RWPE2 (cell line): ENCODE measurements around the gene FKBP10.
A peak's percentile ranks its signal among the peaks of the same experiment; 100 is the strongest.

Experiments
- ATAC-seq: fragments of 200-7000 bp; cut with Tn5 transposase; 3 replicates; pipeline ENCODE4 v1.9.1; 2021; ENCODE audit warnings: low read depth
- DNase-seq: peaks from one replicate; pipeline ENCODE4 v3.0.0-alpha.2; 2020; ENCODE audit warnings: low spot score
- H3K27ac ChIP-seq: fragments of 450-650 bp; 2 replicates; pipeline ENCODE4 v1.5.1; 2017; ENCODE audit warnings: mild to moderate bottlenecking; ENCODE audit not compliant: poor library complexity, severe bottlenecking
- H3K27me3 ChIP-seq: fragments of 250-450 bp; sonication (Bioruptor Pico); 2 replicates; pipeline ENCODE4 v1.5.1; 2021; ENCODE audit warnings: mild to moderate bottlenecking, moderate library complexity; ENCODE audit not compliant: insufficient read depth, poor library complexity, severe bottlenecking
- H3K36me3 ChIP-seq: fragments of 250-450 bp; sonication (Bioruptor Pico); 2 replicates; pipeline ENCODE4 v1.5.1; 2020; ENCODE audit warnings: low read depth, mild to moderate bottlenecking, moderate library complexity
- H3K4me1 ChIP-seq: fragments of 250-450 bp; sonication (Bioruptor Pico); 2 replicates; pipeline ENCODE4 v1.5.1; 2021; ENCODE audit warnings: mild to moderate bottlenecking, moderate library complexity; ENCODE audit not compliant: insufficient read depth, poor library complexity, severe bottlenecking
- H3K4me3 ChIP-seq: fragments of 250-450 bp; sonication (Bioruptor Pico); 2 replicates; pipeline ENCODE4 v1.5.1; 2021; ENCODE audit warnings: mild to moderate bottlenecking, moderate library complexity; ENCODE audit not compliant: severe bottlenecking
- H3K9me3 ChIP-seq: fragments of 250-450 bp; sonication (Bioruptor Pico); 2 replicates; pipeline ENCODE4 v1.5.1; 2021; ENCODE audit warnings: mild to moderate bottlenecking, moderate library complexity; ENCODE audit not compliant: severe bottlenecking
- CTCF ChIP-seq: fragments of 450-650 bp; IDR thresholded peaks from one replicate; pipeline ENCODE4 v1.5.1; 2017; ENCODE audit warnings: mild to moderate bottlenecking, moderate library complexity; ENCODE audit not compliant: poor library complexity, severe bottlenecking

FKBP10 gene

DNA sequence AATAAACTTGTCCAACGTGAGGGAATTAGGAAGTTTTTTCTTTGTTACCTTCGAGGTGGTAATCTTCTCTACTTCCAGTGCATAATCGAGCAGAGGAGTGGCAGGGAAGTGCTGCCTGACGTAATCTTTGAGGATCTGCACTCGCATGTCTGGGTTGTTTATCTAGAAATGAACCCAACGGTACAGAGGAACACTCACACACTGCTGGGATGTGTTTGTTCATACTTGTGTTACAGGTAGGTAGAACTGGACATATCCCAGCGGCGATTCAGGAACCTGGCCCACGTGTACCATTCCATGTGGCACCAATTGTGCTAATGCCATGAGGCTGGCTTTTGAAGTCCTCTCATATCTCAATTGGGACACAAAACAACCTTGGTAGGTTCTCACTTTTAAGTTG is 56.6 kb downstream of the FKBP10 start:
- no peak for TF ChIP-seq CTCF
- peaks cover 77% of the 10 kb centered on the region for H3K36me3 ChIP-seq
- H3K4me1 ChIP-seq: no peaks in the 10 kb centered on the region
- peak overlapping the region; percentile 0 for H3K27ac ChIP-seq
- no peaks in the 10 kb centered on the region for H3K9me3 ChIP-seq
- no peak overlapping the region for H3K4me3 ChIP-seq
- ATAC-seq (no peak), DNase-seq (no peak)
- no peaks in the 10 kb centered on the region for H3K27me3 ChIP-seq

DNA sequence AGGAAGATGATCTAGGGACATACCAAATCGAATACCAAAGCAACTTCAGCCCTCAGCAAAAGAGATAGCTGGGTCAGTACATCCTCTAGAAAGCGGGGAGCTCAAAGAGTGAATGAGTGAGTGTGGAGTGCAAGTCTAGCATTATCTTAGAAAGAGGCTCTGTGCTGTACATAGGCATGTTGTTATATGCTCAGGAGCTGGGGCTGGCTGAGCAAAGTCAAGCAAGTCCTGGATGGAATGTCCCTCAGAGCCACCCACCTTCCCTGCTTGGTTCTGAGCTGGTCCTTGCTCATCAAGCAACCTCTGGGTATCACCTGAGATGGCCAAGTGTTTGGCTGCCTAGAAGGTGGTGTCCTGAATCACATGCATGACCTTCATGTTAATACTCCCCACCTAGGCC is 57.3 kb downstream of the FKBP10 start:
- H3K9me3 ChIP-seq: no peaks in the 10 kb centered on the region
- ATAC-seq (no peak), DNase-seq (no peak)
- no peak for TF ChIP-seq CTCF
- H3K36me3 ChIP-seq: peaks cover 81% of the 10 kb centered on the region
- H3K4me1 ChIP-seq: no peaks in the 10 kb centered on the region
- H3K27ac ChIP-seq: peak overlapping the region; percentile 0
- no peak overlapping the region for H3K4me3 ChIP-seq
- H3K27me3 ChIP-seq: no peaks in the 10 kb centered on the region

DNA sequence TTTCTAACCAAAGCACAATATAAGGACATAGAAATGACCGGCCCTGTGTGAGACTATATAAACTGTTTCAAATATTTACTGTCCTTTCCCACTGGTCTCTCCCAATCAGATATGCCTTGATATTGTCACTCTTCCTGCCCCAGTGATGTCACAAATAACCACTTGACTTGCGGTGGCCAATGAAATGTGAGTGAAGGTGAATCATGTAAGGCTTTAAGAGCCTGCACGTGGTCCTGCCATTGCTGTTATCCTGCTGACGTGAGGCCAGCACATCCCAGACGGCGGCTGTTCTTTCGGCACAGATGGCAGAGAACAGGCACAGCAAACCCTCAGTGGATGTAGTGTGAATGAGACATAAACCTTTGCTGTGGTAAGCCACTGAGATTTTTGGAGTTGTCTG is 57.8 kb downstream of the FKBP10 start:
- no peak overlapping the region for H3K27ac ChIP-seq
- H3K27me3 ChIP-seq: no peaks in the 10 kb centered on the region
- TF ChIP-seq CTCF: no peak
- H3K4me3 ChIP-seq: no peak overlapping the region
- H3K9me3 ChIP-seq: no peaks in the 10 kb centered on the region
- no peak for DNase-seq
- 0 out of 3 replicates have a peak, but pooled peaks have one; percentile 15 for ATAC-seq
- H3K4me1 ChIP-seq: no peaks in the 10 kb centered on the region
- H3K36me3 ChIP-seq: peaks cover 81% of the 10 kb centered on the region

DNA sequence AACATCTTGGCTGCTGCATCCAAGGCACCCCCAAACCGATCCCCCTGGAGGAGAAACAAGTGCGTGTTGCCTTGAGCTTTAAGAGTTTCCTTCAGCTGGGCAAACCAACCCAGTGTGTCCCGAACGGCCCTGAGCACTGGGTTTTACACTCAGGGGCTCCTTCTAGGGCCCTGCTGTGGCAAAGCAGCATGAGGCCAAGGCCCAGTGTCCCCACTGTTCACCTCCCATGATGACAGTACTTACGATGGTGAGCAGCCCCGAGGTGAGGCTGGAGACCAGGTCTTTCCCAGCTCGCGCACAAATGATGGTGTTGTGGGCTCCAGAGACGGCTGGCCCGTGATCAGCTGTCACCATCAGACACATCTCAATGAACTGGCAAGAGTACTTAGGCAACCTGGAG is 59.0 kb downstream of the FKBP10 start:
- no peaks in the 10 kb centered on the region for H3K4me1 ChIP-seq
- no peak for TF ChIP-seq CTCF
- H3K36me3 ChIP-seq: peaks cover 81% of the 10 kb centered on the region
- ATAC-seq (no peak), DNase-seq (no peak)
- H3K4me3 ChIP-seq: no peak overlapping the region
- H3K27ac ChIP-seq: no peak overlapping the region
- H3K27me3 ChIP-seq: no peaks in the 10 kb centered on the region
- no peaks in the 10 kb centered on the region for H3K9me3 ChIP-seq
